Neural cell (in vitro differentiated cells): Measurements from ENCODE around the gene LUM. TPM values are rescaled to one million over a fixed set of nuclear protein-coding genes. Genes with fewer than 3 reads are reported as not detected.

Experiments used
- H2AFZ ChIP-seq: fragments of 200-600, 300-800 bp; sonication (generic), shearing (Covaris generic); 2 replicates; pipeline ENCODE4 v1.6.0; 2014; ENCODE audit warnings: low read depth, mild to moderate bottlenecking, antibody characterized with exemption, low read length, moderate library complexity
- H3F3A ChIP-seq: fragments of 200-600 bp; shearing (Covaris generic); 2 replicates; pipeline ENCODE4 v1.6.1; 2016; ENCODE audit warnings: mild to moderate bottlenecking, moderate library complexity, mixed read lengths, antibody characterized with exemption, low read length; ENCODE audit not compliant: insufficient read depth, poor library complexity, severe bottlenecking
- H3K27ac ChIP-seq: fragments of 200-600, 300-800 bp; sonication (generic), shearing (Covaris generic); 2 replicates; pipeline ENCODE4 v1.5.1; 2014; ENCODE audit warnings: mild to moderate bottlenecking, low read length, moderate library complexity
- H3K27me3 ChIP-seq: fragments of 300-800, 200-600 bp; sonication (generic), shearing (Covaris generic); 2 replicates; pipeline ENCODE4 v1.6.0; 2014; ENCODE audit warnings: mild to moderate bottlenecking, low read depth, low read length, moderate library complexity; ENCODE audit not compliant: insufficient read depth
- H3K36me3 ChIP-seq: fragments of 300-800, 200-600 bp; sonication (generic), shearing (Covaris generic); 2 replicates; pipeline ENCODE4 v1.5.1; 2014; ENCODE audit warnings: mild to moderate bottlenecking, antibody characterized with exemption, low read length, moderate library complexity; ENCODE audit not compliant: insufficient read depth
- H3K4me2 ChIP-seq: fragments of 300-800, 200-600 bp; sonication (generic), shearing (Covaris generic); 2 replicates; pipeline ENCODE4 v1.6.0; 2014; ENCODE audit warnings: mild to moderate bottlenecking, low read length
- H3K4me3 ChIP-seq: fragments of 300-800, 200-600 bp; sonication (generic), shearing (Covaris generic); 2 replicates; pipeline ENCODE4 v1.5.1; 2014; ENCODE audit warnings: mild to moderate bottlenecking, low read length, moderate library complexity
- H3K79me2 ChIP-seq: fragments of 200-600 bp; shearing (Covaris generic); replicated peaks from 2 replicates; pipeline ENCODE4 v1.6.0; 2014; ENCODE audit warnings: mild to moderate bottlenecking, low read length, moderate library complexity; ENCODE audit not compliant: insufficient read depth
- H3K9ac ChIP-seq: fragments of 300-800, 200-600 bp; sonication (generic), shearing (Covaris generic); 2 replicates; pipeline ENCODE4 v1.6.1; 2016; ENCODE audit warnings: mild to moderate bottlenecking, low read length, mixed read lengths
- H3K9me2 ChIP-seq: fragments of 200-600 bp; shearing (Covaris generic); 2 replicates; pipeline ENCODE4 v1.6.1; 2016; ENCODE audit warnings: mild to moderate bottlenecking, low read length, mixed read lengths; ENCODE audit not compliant: insufficient read depth
- H3K9me3 ChIP-seq: fragments of 200-600, 300-800 bp; sonication (generic), shearing (Covaris generic); 2 replicates; pipeline ENCODE4 v1.6.1; 2016; ENCODE audit warnings: mild to moderate bottlenecking, mixed run types, low read length, moderate library complexity, mixed read lengths
- H4K20me1 ChIP-seq: fragments of 200-600 bp; shearing (Covaris generic); 2 replicates; pipeline ENCODE4 v1.6.1; 2016; ENCODE audit warnings: mild to moderate bottlenecking, mixed run types; ENCODE audit not compliant: insufficient read depth
- CTCF ChIP-seq: fragments of 450-650 bp; IDR thresholded peaks from 2 replicates; pipeline ENCODE4 v1.5.1; 2014; ENCODE audit warnings: antibody characterized with exemption, mild to moderate bottlenecking, moderate library complexity; ENCODE audit not compliant: poor library complexity, severe bottlenecking
- EP300 ChIP-seq: fragments of 450-650 bp; conservative IDR thresholded peaks from 2 replicates; pipeline ENCODE4 v1.6.1; 2014; ENCODE audit warnings: antibody characterized with exemption, mild to moderate bottlenecking, moderate library complexity; ENCODE audit not compliant: poor library complexity, severe bottlenecking
- EZH2 ChIP-seq: fragments of 200-600, 300-800 bp; shearing (Covaris generic), sonication (generic); IDR thresholded peaks from 2 replicates; pipeline ENCODE4 v1.6.1; 2014; ENCODE audit warnings: antibody characterized with exemption, low read length, borderline replicate concordance, mild to moderate bottlenecking; ENCODE audit not compliant: insufficient read depth, poor library complexity, severe bottlenecking
- MXI1 ChIP-seq: fragments of 450-650 bp; conservative IDR thresholded peaks from 2 replicates; pipeline ENCODE4 v1.6.1; 2014; ENCODE audit warnings: antibody characterized with exemption, mild to moderate bottlenecking; ENCODE audit not compliant: poor library complexity, severe bottlenecking
- POLR2AphosphoS5 ChIP-seq: IDR thresholded peaks from 2 replicates; pipeline ENCODE4 v1.6.1; 2012
- RAD21 ChIP-seq: fragments of 450-650 bp; conservative IDR thresholded peaks from 2 replicates; pipeline ENCODE4 v1.6.1; 2014; ENCODE audit warnings: antibody characterized with exemption, mild to moderate bottlenecking, moderate library complexity
- REST ChIP-seq: IDR thresholded peaks from 2 replicates; pipeline ENCODE4 v1.6.1; 2012; ENCODE audit warnings: borderline replicate concordance
- SMC3 ChIP-seq: fragments of 450-650 bp; conservative IDR thresholded peaks from 2 replicates; pipeline ENCODE4 v1.6.1; 2014; ENCODE audit warnings: antibody characterized with exemption, mild to moderate bottlenecking, moderate library complexity; ENCODE audit not compliant: poor library complexity
- TAF1 ChIP-seq: IDR thresholded peaks from 2 replicates; pipeline ENCODE4 v1.6.1; 2012; ENCODE audit warnings: low read depth
- polyA plus RNA-seq: library from polyadenylated mRNA; depleted of rRNA; stranded (reverse); fragments of >200 nt; gene quantifications from 2 replicates; pipeline ENCODE4 v1.2.3, GENCODE V29; 2014

The LUM gene
- polyA plus RNA-seq, 1 donor from 2014 or later = 0.89 TPM

GRCh38 chr12:91127306-91127705 lies 16.0 kb upstream of the LUM start:
- Histone ChIP-seq H3K36me3 (no peaks in the 10 kb centered on the region), H3K27ac (no peak overlapping the region), H3K79me2 (no peaks in the 10 kb centered on the region), H4K20me1 (no peaks in the 10 kb centered on the region), H2AFZ (no peak overlapping the region), H3F3A (no peaks in the 10 kb centered on the region), H3K9ac (no peak overlapping the region), H3K27me3 (no peaks in the 10 kb centered on the region), H3K9me3 (no peaks in the 10 kb centered on the region), H3K4me3 (no peak overlapping the region), H3K9me2 (no peaks in the 10 kb centered on the region), H3K4me2 (no peak overlapping the region)
- TF ChIP-seq SMC3 (no peak), MXI1 (no peak), REST (no peak), RAD21 (no peak), EZH2 (no peak), POLR2AphosphoS5 (no peak), TAF1 (no peak), CTCF (no peak), EP300 (no peak)

GRCh38 chr12:91126516-91126915 lies 15.2 kb upstream of the LUM start:
- Histone ChIP-seq H3K4me3 (no peak overlapping the region), H3K27me3 (no peaks in the 10 kb centered on the region), H2AFZ (no peak overlapping the region), H3K9me2 (no peaks in the 10 kb centered on the region), H3K9ac (no peak overlapping the region), H4K20me1 (no peaks in the 10 kb centered on the region), H3K36me3 (no peaks in the 10 kb centered on the region), H3F3A (no peaks in the 10 kb centered on the region), H3K27ac (no peak overlapping the region), H3K9me3 (no peaks in the 10 kb centered on the region), H3K4me2 (no peak overlapping the region), H3K79me2 (no peaks in the 10 kb centered on the region)
- no peak for TF ChIP-seq CTCF
- TF ChIP-seq SMC3 = no peak
- no peak for TF ChIP-seq MXI1
- no peak for TF ChIP-seq REST
- no peak for TF ChIP-seq EZH2
- no peak for TF ChIP-seq TAF1
- no peak for TF ChIP-seq EP300
